ENCODE measurements around the gene PAWR.

DNA sequence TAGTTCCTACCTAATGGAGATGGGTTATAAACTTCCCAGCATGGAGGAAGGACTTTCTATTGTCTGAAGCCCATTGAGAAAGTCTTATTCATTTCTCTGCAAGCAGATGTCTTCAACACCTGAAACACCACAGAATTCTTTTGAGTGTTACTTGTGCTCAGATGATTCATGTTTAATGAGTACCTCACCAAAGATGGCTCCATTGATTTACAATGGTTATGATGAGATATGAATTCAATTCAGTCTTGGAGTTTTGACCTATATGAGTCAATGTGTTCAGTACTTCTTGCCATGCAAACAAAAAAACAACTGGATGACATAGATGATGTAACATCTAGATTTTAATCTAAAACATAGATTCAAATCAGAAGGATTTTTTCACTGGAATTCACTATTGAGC, 15.4 kb upstream of the PAWR start:
- TF ChIP-seq, protein P1, sequence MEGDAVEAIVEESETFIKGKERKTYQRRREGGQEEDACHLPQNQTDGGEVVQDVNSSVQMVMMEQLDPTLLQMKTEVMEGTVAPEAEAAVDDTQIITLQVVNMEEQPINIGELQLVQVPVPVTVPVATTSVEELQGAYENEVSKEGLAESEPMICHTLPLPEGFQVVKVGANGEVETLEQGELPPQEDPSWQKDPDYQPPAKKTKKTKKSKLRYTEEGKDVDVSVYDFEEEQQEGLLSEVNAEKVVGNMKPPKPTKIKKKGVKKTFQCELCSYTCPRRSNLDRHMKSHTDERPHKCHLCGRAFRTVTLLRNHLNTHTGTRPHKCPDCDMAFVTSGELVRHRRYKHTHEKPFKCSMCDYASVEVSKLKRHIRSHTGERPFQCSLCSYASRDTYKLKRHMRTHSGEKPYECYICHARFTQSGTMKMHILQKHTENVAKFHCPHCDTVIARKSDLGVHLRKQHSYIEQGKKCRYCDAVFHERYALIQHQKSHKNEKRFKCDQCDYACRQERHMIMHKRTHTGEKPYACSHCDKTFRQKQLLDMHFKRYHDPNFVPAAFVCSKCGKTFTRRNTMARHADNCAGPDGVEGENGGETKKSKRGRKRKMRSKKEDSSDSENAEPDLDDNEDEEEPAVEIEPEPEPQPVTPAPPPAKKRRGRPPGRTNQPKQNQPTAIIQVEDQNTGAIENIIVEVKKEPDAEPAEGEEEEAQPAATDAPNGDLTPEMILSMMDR (IDR thresholded peaks at IDR 0.05), result no peak
- TF ChIP-seq POLR2A (IDR thresholded peaks at IDR 0.05), result no peak

Data from breast epithelium (tissue), 3 donors.